K562 (cell line): ENCODE results near the gene FKBP1B. TPM values are rescaled to one million over a fixed set of nuclear protein-coding genes. Genes with fewer than 3 reads are reported as not detected.

Experiments
- ATAC-seq: fragments of 200-7000 bp; cut with Tn5 transposase; 3 replicates; pipeline ENCODE4 v1.9.1; 2020; ENCODE audit warnings: moderate library complexity
- BruUV-seq: library from RNA; stranded (reverse); fragments of 400-500 nt; replicated peaks from 2 replicates; lab custom pipeline; 2021; lab: Mats Ljungman, UMichigan
- CTCF ChIA-PET: fragments of 300-600 bp; formaldehyde crosslinking; extraction: SDS; loops from one replicate; lab custom pipeline; 2021; ENCODE audit warnings: low intra/inter-chr PET ratio; lab: Yijun Ruan, JAX
- POLR2A ChIA-PET: fragments of 300-600, 350-650 bp; sonication (Branson Sonifier 250); formaldehyde crosslinking; extraction: SDS; loops from one replicate; lab custom pipeline; 2021; ENCODE audit warnings: antibody characterized with exemption, inconsistent platforms; lab: Yijun Ruan, JAX
- DNase-seq, 4 experiments: peaks; one replicate each; pipeline versions ENCODE4 v3.0.0 to v3.0.0-alpha.2; 2011 to 2018; ENCODE audit warnings: low spot score in 3 of 4, mixed read lengths in 3 of 4; ENCODE audit errors: extremely low read depth in 1 of 4
- FAIRE-seq: peaks from 2 replicates; lab custom pipeline; 2011; peaks lifted over from hg19 to GRCh38; lab: Jason Lieb, UNC
- H2AFZ ChIP-seq: 2 replicates; pipeline ENCODE4 v1.6.0; 2011; ENCODE audit warnings: low read depth, low read length, control low read depth, inconsistent platforms
- H3K27ac ChIP-seq: fragments of 200-600 bp; 3 replicates; pipeline ENCODE4 v1.8.0; 2011; ENCODE audit warnings: low read depth, mild to moderate bottlenecking, control low read depth, inconsistent platforms, low read length, moderate library complexity, mixed read lengths; ENCODE audit errors: extremely low read depth
- H3K27me3 ChIP-seq, 2 experiments: fragments of 300-600 bp in 1 of 2; 2 replicates in 1 of 2; 3 replicates in 1 of 2; pipeline versions ENCODE4 v1.6.0 to v1.8.0; 2011; ENCODE audit warnings: inconsistent platforms in 2 of 2, low read length in 2 of 2, mild to moderate bottlenecking in 1 of 2, mixed read lengths in 1 of 2, moderate library complexity in 1 of 2; ENCODE audit not compliant: control insufficient read depth in 2 of 2, insufficient read depth in 2 of 2
- H3K36me3 ChIP-seq: fragments of 300-600 bp; 3 replicates; pipeline ENCODE4 v1.8.0; 2011; ENCODE audit warnings: mild to moderate bottlenecking, low read length, inconsistent platforms; ENCODE audit not compliant: control insufficient read depth, insufficient read depth
- H3K4me1 ChIP-seq, 2 experiments: fragments of 200-600 bp in 1 of 2; replicated peaks in 1 of 2; 2 replicates in 1 of 2; 3 replicates in 1 of 2; pipeline versions ENCODE4 v1.5.1 to v1.8.0; 2011; ENCODE audit warnings: inconsistent platforms in 2 of 2, low read length in 2 of 2, mild to moderate bottlenecking in 1 of 2, mixed read lengths in 1 of 2, moderate library complexity in 1 of 2; ENCODE audit not compliant: control insufficient read depth in 2 of 2, insufficient read depth in 2 of 2
- H3K4me2 ChIP-seq: 2 replicates; pipeline ENCODE4 v1.6.1; 2011; ENCODE audit warnings: low read length, control low read depth, inconsistent platforms, mixed read lengths; ENCODE audit not compliant: insufficient read depth
- H3K4me3 ChIP-seq: fragments of 200-600 bp; sonication (generic), shearing (Covaris generic); 2 replicates; pipeline ENCODE4 v1.5.1; 2016; ENCODE audit warnings: control low read depth, inconsistent platforms
- H3K79me2 ChIP-seq: fragments of 200-600 bp; 3 replicates; pipeline ENCODE4 v1.8.0; 2011; ENCODE audit warnings: low read length, inconsistent platforms; ENCODE audit not compliant: control insufficient read depth, insufficient read depth
- H3K9ac ChIP-seq, 2 experiments: 2 replicates each; pipeline versions ENCODE4 v1.6.0 to v1.6.1; 2011; ENCODE audit warnings: low read depth in 2 of 2, low read length in 2 of 2, control low read depth in 1 of 2, inconsistent platforms in 1 of 2, mild to moderate bottlenecking in 1 of 2, mixed read lengths in 1 of 2; ENCODE audit not compliant: insufficient read depth in 1 of 2
- H3K9me1 ChIP-seq: one replicate; pipeline ENCODE4 v1.6.0; 2011; ENCODE audit warnings: inconsistent platforms, mild to moderate bottlenecking, low read length, moderate library complexity; ENCODE audit not compliant: control insufficient read depth, insufficient read depth
- H3K9me3 ChIP-seq: replicated peaks from 2 replicates; pipeline ENCODE4 v1.5.1; 2011; ENCODE audit warnings: low read depth, low read length, inconsistent platforms; ENCODE audit not compliant: control insufficient read depth, insufficient read depth
- H4K20me1 ChIP-seq: replicated peaks from 2 replicates; pipeline ENCODE4 v1.6.1; 2011; ENCODE audit warnings: low read length, inconsistent platforms, mixed read lengths; ENCODE audit not compliant: control insufficient read depth, insufficient read depth
- ARHGAP35 ChIP-seq: fragments of 450-650 bp; IDR thresholded peaks from 2 replicates; pipeline ENCODE4 v1.6.1; 2018; ENCODE audit not compliant: partially characterized antibody
- ATF1 ChIP-seq, 2 experiments: fragments of 450-650 bp in 1 of 2; IDR thresholded peaks; 2 replicates each; pipeline ENCODE4 v1.6.1; 2016; ENCODE audit warnings: missing compliant biosample characterization in 1 of 2, missing genetic modification characterization in 1 of 2
- BCOR ChIP-seq: fragments of 450-650 bp; IDR thresholded peaks from 2 replicates; pipeline ENCODE4 v1.6.1; 2016
- E2F3 ChIP-seq: fragments of 250-450 bp; sonication (Bioruptor Pico); IDR thresholded peaks from 2 replicates; pipeline ENCODE4 v1.4.0; 2020; ENCODE audit warnings: mild to moderate bottlenecking
- MNT ChIP-seq, 2 experiments: fragments of 450-650 bp; conservative IDR thresholded peaks; 2 replicates each; pipeline ENCODE4 v1.6.1; 2017; ENCODE audit warnings: mild to moderate bottlenecking in 2 of 2, moderate library complexity in 2 of 2
- NBN ChIP-seq: fragments of 450-650 bp; IDR thresholded peaks from 2 replicates; pipeline ENCODE4 v1.6.1; 2016; ENCODE audit warnings: low read depth, mild to moderate bottlenecking
- NCOR1 ChIP-seq: fragments of 450-650 bp; IDR thresholded peaks from 2 replicates; pipeline ENCODE4 v1.6.1; 2016; ENCODE audit warnings: mild to moderate bottlenecking, moderate library complexity
- NFE2L1 ChIP-seq: fragments of 450-650 bp; IDR thresholded peaks from 2 replicates; pipeline ENCODE4 v1.6.1; 2016; ENCODE audit warnings: missing genetic modification characterization, low read depth, mild to moderate bottlenecking, missing compliant biosample characterization, moderate library complexity, borderline replicate concordance
- PHB ChIP-seq: fragments of 250-450 bp; sonication (Bioruptor Pico); IDR thresholded peaks from 2 replicates; pipeline ENCODE4 v1.5.0; 2021
- POLR2G ChIP-seq: fragments of 200-400 bp; formaldehyde crosslinking; IDR thresholded peaks from 2 replicates; pipeline ENCODE4 v1.6.1; 2017; ENCODE audit warnings: low read depth, mild to moderate bottlenecking, antibody characterized with exemption, low read length, moderate library complexity
- PREB ChIP-seq: sonication (generic); formaldehyde crosslinking; IDR thresholded peaks from 2 replicates; pipeline ENCODE4 v1.8.1; 2023; ENCODE audit warnings: mild to moderate bottlenecking, missing genetic modification reagents
- RBM25 ChIP-seq: fragments of 200-400 bp; formaldehyde crosslinking; IDR thresholded peaks from 2 replicates; pipeline ENCODE4 v1.6.1; 2018; ENCODE audit warnings: low read length, low read depth, moderate library complexity; ENCODE audit not compliant: severe bottlenecking
- SIRT6 ChIP-seq: IDR thresholded peaks from one replicate; pipeline ENCODE4 v1.6.1; 2012; ENCODE audit warnings: low read depth, mild to moderate bottlenecking, control low read depth, inconsistent platforms, low read length, moderate library complexity
- SRSF1 ChIP-seq: fragments of 200-400 bp; formaldehyde crosslinking; IDR thresholded peaks from 2 replicates; pipeline ENCODE4 v1.6.1; 2017; ENCODE audit warnings: mild to moderate bottlenecking, low read depth, low read length, moderate library complexity
- TAF9B ChIP-seq: fragments of 450-650 bp; IDR thresholded peaks from 2 replicates; pipeline ENCODE4 v1.6.1; 2018; ENCODE audit warnings: mild to moderate bottlenecking; ENCODE audit not compliant: partially characterized antibody
- TCF15 ChIP-seq: fragments of 250-450 bp; sonication (Bioruptor Pico); IDR thresholded peaks from 2 replicates; pipeline ENCODE4 v1.8.0; 2022; ENCODE audit warnings: moderate library complexity, mild to moderate bottlenecking, inconsistent platforms
- ZFPM2 ChIP-seq: fragments of 250-450 bp; sonication (Bioruptor Pico); IDR thresholded peaks from 2 replicates; pipeline ENCODE4 v1.5.1; 2022; ENCODE audit warnings: mild to moderate bottlenecking
- ZFX ChIP-seq: sonication (generic); formaldehyde crosslinking; IDR thresholded peaks from 2 replicates; pipeline ENCODE4 v1.8.0; 2022; ENCODE audit warnings: mild to moderate bottlenecking, missing genetic modification reagents, moderate library complexity
- WGBS: fragments of 100-300 bp; shearing (Covaris generic); methylation state at CpG from one replicate; pipeline ENCODE4 v1.1.6; 2016; ENCODE audit warnings: low coverage, mixed read lengths; ENCODE audit not compliant: insufficient coverage; ENCODE audit errors: missing lambda C conversion rate; 5-methylcytosine and 5-hydroxymethylcytosine counted together
- in situ Hi-C: fragments of 300-500 bp; cut with MboI; formaldehyde crosslinking; loops from 4 replicates; pipeline ENCODE4 v1.15.0; 2018; ENCODE audit warnings: inconsistent platforms, mixed read lengths
- intact Hi-C: fragments of 100-400 bp; cut with micrococcal nuclease; formaldehyde crosslinking; loops from 2 replicates; pipeline ENCODE4 v1.14.2; 2022
- polyA plus RNA-seq, 8 experiments: library from polyadenylated mRNA; depleted of rRNA in 4 of 8; stranded (reverse) in 5 of 8; unstranded in 3 of 8; fragments of >200 nt; fragmentation: Nextera tagmentation in 2 of 8; fragmentation: Illumina TruSeq in 1 of 8; extraction: Ambion mirVana in 2 of 8; extraction: Trizol in 1 of 8; gene quantifications; 2 replicates each; pipeline versions ENCODE4 v1.2.1 to v1.2.3, GENCODE V29; 2011 to 2014; ENCODE audit warnings: inconsistent platforms in 1 of 8, missing spikeins in 1 of 8
- total RNA-seq, 7 experiments: library from RNA; depleted of rRNA in 6 of 7; stranded (reverse); fragments of >200 nt in 6 of 7; fragmentation: Illumina TruSeq in 2 of 7; extraction: Trizol in 2 of 7; gene quantifications; 2 replicates each; pipeline versions ENCODE4 v1.2.1 to v1.2.3, GENCODE V29; 2011 to 2021; ENCODE audit warnings: low replicate concordance in 1 of 7

The FKBP1B gene
- total and polyA plus RNA-seq, 9 of the 15 experiments (the other 6 are each of a cell fraction or from before 2014, with no cell fraction given), result 0.58 to 9.4 (median 1.6) TPM

- 0 out of 2 replicates have a peak, but pooled peaks have one; percentile 58 for TF ChIP-seq PHB (CRISPR knock-in tag)
- TF ChIP-seq ATF1 (CRISPR knock-in tag; IDR thresholded peaks at IDR 0.05), result no peak
- peak; percentile 76 for TF ChIP-seq ATF1 (tag; IDR thresholded peaks at IDR 0.05)
- TF ChIP-seq SIRT6, result no peak
- no peak for TF ChIP-seq SRSF1
- TF ChIP-seq BCOR, result no peak
- peak; percentile 42 for TF ChIP-seq ZFX
- TF ChIP-seq ARHGAP35, result no peak
- peak; percentile 86 for TF ChIP-seq TAF9B
- no peak for TF ChIP-seq NFE2L1 (tag)
Measured at GRCh38 chr2:24046930-24047702, 2.4 kb upstream of the FKBP1B start, which contains the start of gene WDCP (continued).

- Histone ChIP-seq H3K27ac (peak overlapping the region; percentile 51), H4K20me1 (no peaks in the 10 kb centered on the region; the same call in 1 of the 2 replicates), H3K4me2 (peak overlapping the region; percentile 79), H3K79me2 (peaks cover 40% of the 10 kb centered on the region), H3K4me3 (peak overlapping the region; percentile 13; the same call in 1 of the 2 replicates), H2AFZ (peak overlapping the region; percentile 91), H3K4me1 (peaks cover 8 to 22% of the 10 kb centered on the region in 2 experiments; a peak in 4 of 5 replicates), H3K9me1 (no peaks in the 10 kb centered on the region), H3K9me3 (no peaks in the 10 kb centered on the region), H3K27me3 (peaks cover 6 to 11% of the 10 kb centered on the region in 2 experiments; a peak in 3 of 5 replicates), H3K36me3 (peaks cover 8% of the 10 kb centered on the region; the same call in 1 of the 3 replicates), H3K9ac (peak overlapping the region; percentile 51 to 78; a peak in 3 of 4 replicates)
- 23% methylated on average over 8 of the region's 8 CpGs for WGBS
- BruUV-seq, result no TSS peak
- POLR2A ChIA-PET, result interaction anchor here (0.5 to 2.1 kb wide), 16 partner anchors 10 to 328 kb away, joined by 3 to 10 read pairs (median 4); partner anchors contain the start of genes ATAD2B, MFSD2B and SF3B6
- ATAC-seq (peak; percentile 36), DNase-seq (no peak), FAIRE-seq (no peak)
- intact Hi-C loops (loop anchor here (1.0 kb wide), 1 partner anchor 29 kb away; the partner anchor contains the start of gene SF3B6), in situ Hi-C loops (no loop called here)
- CTCF ChIA-PET, result no interaction called here
- no peak for TF ChIP-seq ZFPM2 (CRISPR knock-in tag)
- TF ChIP-seq NCOR1, result no peak
- 0 out of 2 replicates have a peak, but pooled peaks have one; percentile 15 for TF ChIP-seq TCF15 (CRISPR knock-in tag)
- 0 out of 2 replicates have a peak, but pooled peaks have one; percentile 21 for TF ChIP-seq NBN
- TF ChIP-seq POLR2G, result no peak
- peak; percentile 36 for TF ChIP-seq RBM25
- 0 out of 4 replicates have a peak, but pooled peaks of 1 of the 2 experiments have one; percentile 2 for TF ChIP-seq MNT (conservative IDR thresholded peaks at IDR 0.05)
- no peak for TF ChIP-seq PREB (CRISPR knock-in tag)
- no peak for TF ChIP-seq E2F3 (CRISPR knock-in tag)
- peak; percentile 42; the same call in 1 of the 2 replicates for TF ChIP-seq ZFX
Measured at GRCh38 chr2:24047703-24048033, 1.9 kb upstream of the FKBP1B start.
